M059J (cell line): ENCODE results near the gene THADA. TPM values are rescaled to one million over a fixed set of nuclear protein-coding genes. Genes with fewer than 3 reads are reported as not detected.
A peak's percentile ranks its signal among the peaks of the same experiment; 100 is the strongest.
"Not testable (repeated sequence)": the region's sequence is repeated elsewhere in the genome, so short reads cannot be mapped to it uniquely, and the experiment has no call there.

Experiments used
- DNase-seq: peaks from one replicate; pipeline ENCODE4 v3.0.0-alpha.2; 2012; ENCODE audit warnings: low read depth
- total RNA-seq: library from RNA; depleted of rRNA; stranded (reverse); fragments of >200 nt; shearing (Covaris generic); gene quantifications from 2 replicates; pipeline ENCODE4 v1.2.3, GENCODE V29; 2014

The THADA gene
- total RNA-seq, 1 experiment from 2014 or later: 12.7 TPM

- no peak for DNase-seq
Measured at GRCh38 chr2:43541165-43541564, 54.7 kb downstream of the THADA start.

- peak; percentile 59 for DNase-seq
Measured at GRCh38 chr2:43540021-43540779, 55.6 kb downstream of the THADA start.

DNA sequence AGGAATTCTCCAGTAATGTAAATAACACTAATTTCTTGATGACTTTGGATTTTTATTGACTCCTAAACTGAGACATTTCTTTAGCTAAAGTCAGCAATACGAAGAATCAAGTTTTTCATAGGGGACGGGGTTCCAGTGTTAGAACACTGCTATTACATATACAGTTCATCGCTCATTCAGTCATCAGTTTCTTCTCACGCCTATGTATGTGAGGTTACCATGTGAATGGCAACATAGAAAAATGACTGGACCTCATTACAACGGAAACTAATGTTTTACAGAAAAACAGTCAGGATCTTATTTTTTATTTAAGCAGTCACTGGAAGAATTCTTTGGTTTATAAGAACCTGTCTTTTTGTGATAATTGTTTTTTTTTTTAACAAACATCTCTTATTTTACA is 56.4 kb downstream of the THADA start:
- no peak for DNase-seq

DNA sequence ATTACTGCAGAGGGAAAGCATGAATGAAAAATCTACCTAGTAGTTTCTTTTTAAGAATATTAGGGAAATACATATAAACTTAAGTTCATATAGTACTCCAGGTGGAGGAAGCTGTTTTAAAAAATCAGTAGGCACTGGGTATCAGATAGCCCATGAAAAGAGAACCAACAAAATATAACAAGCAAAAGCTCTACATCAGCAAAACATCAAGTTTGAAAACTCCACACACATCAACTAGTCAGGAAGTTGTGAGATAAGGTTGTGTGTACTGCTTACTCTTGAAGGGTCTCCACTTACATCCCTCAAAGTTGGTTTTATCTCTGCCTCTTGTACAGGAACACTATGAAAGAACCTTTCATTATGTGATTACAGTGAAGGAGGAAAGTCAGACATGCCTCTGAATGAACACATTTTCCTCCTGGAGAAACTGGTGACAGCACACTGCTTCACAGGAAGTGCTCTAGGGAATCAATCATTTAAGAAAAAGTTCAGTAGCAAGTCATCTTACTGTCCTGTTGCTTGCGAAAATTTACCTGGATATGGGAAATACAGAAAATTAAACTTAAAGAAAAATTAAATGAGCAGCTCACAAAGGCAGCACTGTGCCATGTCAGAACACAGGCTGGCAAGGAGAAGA is 57.7 kb downstream of the THADA start:
- no peak for DNase-seq

DNA sequence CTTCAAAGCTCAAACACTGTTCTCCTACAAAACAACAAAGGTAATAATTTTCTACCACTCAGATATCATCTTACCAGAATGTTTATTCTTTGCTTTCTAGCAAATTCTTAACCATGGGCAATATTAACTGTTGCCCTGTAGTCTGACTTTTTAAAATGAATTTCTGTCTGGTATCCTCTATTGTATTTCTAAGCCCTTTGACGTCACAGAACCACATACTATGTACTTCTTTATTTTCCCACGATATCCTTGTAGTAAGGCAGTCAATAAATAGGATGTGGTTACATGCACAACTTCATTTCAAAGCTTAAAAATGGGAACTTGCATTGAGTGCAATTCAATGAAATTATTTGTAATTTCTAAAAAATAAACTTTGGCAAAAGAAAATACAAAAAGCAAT is 58.7 kb downstream of the THADA start:
- no peak for DNase-seq

- no peak for DNase-seq
Measured at GRCh38 chr2:43534569-43534968, 61.3 kb downstream of the THADA start.

DNA sequence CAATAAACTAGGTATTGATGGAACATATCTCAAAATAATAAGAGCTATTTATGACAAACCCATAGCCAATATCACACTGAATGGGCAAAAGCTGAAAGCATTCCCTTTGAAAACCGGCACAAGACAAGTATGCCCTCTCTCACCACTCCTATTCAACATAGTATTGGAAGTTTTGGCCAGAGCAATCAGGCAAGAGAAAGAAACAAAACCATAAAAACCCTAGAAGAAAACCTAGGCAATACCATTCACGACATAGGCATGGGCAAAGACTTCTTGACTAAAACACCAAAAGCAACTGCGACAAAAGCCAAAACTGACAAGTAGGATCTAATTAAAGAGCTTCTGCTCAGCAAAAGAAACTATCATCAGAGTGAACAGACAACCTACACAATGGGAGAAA is 63.3 kb downstream of the THADA start:
- not testable (repeated sequence) for DNase-seq

DNA sequence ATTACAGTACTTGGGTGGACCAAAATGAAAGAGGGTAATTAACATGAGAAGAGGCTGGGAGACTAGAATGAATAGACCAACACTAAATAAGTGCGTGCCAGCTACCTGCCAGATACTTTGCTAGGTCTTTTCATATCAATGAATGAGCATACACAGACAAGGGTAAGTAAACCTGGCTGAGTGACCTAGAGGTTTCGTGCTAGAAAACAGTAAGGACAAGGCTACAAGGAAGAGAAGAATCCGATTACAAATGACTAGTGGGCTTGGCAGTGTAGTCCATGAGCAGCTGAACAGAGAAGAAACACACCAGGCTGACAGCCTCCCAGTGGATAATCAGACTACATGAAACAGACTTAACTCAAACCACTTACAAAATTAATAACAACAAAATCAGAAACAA is 64.6 kb downstream of the THADA start:
- no peak for DNase-seq

GRCh38 chr2:43526994-43527393 is 68.8 kb downstream of the THADA start:
- no peak for DNase-seq

GRCh38 chr2:43525506-43525905 is 70.3 kb downstream of the THADA start:
- DNase-seq: no peak

DNA sequence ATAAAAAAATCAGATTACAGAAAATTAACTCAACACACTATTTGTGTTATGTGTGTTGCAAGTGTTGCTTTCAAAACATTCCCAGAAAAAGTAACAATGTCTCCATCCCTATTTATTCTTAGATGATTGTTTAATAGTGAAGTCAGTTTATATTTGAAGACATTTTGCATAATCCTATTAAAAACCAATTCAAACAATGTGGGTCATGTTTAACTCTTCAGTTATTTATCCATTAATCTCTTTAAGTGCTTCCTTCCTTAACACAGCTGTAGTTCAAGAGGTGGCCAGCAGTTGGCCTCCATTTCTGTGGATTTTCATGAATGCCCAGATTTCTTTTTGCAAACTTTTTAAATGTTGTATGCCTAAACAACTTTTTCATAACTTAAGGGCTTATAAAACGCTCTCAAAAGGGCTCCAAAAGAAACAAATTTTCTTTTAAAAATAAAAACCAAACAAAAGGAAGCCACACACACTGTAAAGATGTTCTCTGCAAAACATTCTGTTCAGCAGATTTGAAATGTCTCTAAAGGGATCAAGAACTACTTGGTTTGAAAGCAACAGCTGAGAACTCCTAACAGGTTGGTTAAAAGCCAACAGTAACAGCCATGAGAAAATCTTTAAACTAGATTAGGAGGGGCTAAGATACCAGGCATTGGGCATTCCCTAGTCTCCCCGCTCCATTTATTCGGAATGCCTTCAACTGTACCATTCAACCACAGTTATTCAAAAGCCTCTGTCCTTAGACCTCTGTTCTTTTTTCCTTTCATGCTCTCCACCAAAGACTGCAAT is 71.5 kb downstream of the THADA start:
- no peak for DNase-seq

- DNase-seq: no peak
Measured at GRCh38 chr2:43522177-43522576, 73.7 kb downstream of the THADA start.

DNA sequence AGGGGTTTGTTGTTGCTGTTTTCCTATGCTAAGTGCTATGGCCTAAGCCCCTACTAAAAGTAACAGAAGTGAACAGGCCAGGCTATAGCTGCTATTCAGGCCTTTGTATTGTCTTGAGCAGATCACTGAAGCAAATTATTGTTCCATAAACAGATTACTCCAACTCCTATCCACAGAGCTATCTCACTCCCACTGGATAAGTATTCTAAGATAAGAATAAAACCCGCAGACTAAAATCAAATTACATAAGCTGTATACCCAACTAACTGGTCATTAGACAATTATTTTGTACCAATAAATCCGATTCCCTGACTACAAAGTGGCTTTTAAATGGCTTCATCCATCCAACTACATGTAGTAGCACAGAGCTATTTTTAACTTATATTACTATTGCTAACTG is 74.3 kb downstream of the THADA start:
- DNase-seq: no peak

DNA sequence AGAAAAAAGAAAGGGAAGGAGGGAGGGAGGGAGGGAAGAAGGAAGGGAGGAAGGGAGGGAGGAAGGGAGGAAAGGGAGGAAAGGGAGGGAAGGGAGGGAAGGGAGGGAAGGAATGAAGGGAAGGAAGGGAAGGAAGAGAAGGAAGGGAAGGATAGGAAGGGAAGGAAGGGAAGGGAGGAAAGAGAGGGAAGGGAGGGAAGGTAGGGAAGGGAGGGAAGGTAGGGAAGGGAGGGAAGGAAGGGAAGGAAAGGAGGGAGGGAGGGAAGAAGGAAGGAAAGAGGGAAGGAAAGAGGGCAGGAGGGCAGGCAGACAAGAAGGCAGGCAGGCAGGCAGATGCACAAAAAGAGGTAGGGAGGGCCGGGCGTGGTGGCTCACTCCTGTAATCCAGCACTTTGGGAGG is 74.9 kb downstream of the THADA start:
- DNase-seq: no peak

DNA sequence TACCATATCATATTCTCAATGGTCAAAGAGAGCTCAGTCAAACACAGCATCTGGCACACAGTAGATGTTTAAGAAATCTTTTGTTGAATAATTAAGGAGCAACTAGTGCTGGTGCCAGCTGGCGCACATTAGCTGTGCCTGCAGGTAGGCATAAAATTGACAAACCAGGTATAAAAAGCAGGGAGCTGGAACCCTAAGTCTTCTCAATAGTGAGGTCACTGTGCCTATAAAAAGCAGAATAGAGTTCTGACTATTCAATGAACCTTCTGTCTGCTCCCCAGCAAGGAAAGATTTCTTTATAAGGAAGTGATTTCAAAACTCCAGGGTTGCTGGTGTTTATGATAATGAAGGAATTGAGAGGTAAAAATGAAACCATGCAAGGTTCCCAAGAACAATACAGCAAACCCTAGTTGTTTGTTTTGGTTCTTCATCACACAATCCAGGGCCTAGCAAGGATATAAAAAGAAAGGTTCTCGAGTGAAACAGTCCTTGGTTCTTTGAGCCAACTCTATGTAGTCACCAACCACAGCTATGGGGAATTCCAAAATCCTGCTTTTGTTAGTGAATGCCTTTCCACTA is 76.1 kb downstream of the THADA start:
- DNase-seq: peak; percentile 93

- DNase-seq: no peak
Measured at GRCh38 chr2:43518718-43519117, 77.1 kb downstream of the THADA start.

DNA sequence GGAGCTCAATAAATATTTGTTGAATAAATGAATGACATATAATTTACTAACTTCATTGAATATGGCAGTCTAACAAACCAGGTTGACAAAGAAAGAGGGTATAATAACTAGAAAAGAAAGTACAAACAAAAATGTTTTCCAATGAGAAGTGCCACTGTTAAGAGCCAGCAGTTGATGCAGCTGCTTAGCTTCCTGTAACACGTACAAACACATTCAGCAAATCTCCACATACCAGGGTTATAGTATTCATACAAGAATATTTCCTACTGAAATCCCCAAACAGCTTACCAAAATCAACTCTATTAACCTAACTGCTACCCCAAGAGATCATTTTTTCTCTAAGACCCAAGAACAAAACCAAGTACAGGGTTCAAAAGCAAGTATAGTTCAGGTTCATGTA is 77.7 kb downstream of the THADA start:
- no peak for DNase-seq

DNA sequence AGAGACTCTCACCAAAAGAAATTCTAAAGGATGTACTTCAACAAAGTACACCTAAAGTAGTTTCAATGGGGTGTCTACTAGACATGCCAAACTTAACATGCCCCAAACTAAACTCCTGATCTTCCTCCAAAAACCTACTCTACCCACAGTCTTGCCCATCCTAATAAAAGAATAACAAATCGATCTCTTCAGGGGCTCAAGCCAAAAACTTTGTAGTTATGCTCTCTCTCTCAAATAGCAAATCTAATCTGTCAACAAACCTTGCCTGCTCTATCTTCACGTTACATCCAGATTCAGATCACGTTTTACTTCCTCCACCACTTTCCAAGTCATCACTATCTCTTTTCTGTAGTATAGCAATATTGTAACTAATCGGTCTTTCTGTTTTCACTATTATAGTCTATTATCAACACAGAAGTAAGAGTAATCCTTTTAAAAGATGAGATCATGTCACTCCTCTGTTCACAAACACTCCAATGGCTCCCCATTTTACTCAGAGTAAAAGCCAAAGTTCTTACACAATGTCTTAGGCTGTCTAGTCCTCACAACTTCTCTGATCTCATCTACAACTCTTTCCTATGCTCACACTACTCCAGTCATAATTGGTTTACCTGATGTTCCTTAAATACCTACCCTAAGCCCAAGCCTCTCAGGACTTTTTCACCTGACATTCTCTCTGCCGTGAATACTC is 79.9 kb downstream of the THADA start:
- DNase-seq: no peak

DNA sequence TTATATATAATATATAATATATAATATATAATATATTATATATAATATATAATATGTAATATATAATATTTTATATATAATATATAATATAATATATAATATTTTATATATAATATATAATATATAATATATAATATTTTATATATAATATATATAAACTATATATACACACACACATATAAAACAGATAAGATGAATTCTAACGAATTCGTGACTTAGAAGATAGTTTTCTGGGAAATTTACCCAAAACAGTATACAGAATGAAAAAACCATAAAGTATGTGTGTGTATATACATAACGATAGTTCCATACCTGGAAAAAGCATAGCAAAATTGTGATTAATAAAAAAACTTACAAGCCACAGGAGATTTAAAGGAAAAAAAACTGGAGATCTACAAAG is 80.6 kb downstream of the THADA start:
- no peak for DNase-seq

DNA sequence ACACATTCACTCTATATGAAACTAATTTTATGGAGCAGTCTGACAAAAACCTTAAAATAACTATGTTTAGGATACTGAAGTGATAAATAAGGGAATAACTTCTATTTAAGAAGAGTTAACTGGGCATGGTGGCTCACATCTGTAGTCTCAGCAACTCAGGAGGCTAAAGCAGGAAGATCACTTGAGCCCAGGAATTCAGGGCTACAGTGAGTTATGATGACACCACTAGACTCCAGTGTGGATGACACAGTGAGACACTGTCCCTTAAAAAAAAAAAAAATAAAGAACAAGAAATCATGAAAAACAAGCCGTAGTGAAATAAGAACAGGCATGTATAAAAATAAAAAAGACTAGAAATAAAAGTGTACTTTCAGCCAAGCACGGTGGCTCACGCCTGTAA is 82.0 kb downstream of the THADA start:
- DNase-seq: no peak

DNA sequence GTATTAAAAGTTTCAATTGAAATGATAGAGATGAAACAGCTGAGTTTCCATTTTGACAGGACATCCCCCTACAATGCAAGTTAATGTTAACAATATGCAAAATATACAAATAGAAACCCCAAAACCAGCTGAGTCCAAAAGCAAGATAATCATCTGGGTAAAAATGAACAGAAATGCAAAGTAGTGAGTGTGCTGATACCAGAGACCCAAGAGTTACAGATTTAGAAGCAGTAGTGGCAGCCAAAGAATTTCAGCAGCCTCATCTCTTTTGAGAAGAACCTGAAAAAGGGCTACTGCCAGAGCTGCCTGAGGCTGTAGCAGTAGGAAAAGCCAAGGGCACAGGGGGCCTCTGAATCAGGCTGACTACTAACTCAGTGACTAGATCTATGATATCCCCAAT is 82.6 kb downstream of the THADA start:
- DNase-seq: no peak

- DNase-seq: no peak
Measured at GRCh38 chr2:43511199-43511598, 84.6 kb downstream of the THADA start.
